ENCODE results near the gene ZBTB7C.

DNA sequence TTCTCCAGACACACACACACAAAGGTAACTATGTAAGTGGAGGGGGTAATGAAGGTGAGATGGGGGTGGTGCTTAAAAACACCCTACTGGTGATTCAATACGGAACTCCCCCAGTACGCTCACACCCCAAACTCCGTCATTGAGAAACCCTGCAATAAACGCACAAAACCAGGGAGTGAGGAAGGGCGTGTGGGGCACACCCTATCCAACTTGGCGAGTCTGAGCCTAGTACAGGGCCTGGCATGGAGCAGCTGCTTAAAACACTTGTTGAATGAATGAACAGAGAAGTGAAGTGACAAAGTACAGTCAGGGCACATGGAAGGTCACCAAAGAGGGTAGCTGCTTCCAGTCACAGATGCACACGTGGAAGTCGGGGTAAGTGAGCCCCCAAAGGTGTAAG lies 331.9 kb downstream of the ZBTB7C start:
- TF ChIP-seq ETV6 (IDR thresholded peaks at IDR 0.05; ENCODE audit: borderline replicate concordance in 1 of 2, low read depth in 2 of 2, low read length in 1 of 2) (no peak), ETV6 (CRISPR knock-in tag; IDR thresholded peaks at IDR 0.05; ENCODE audit: borderline replicate concordance) (no peak), RNF2 (IDR thresholded peaks at IDR 0.05) (no peak), POLR2AphosphoS2 (IDR thresholded peaks at IDR 0.05; ENCODE audit: low read length) (no peak), ZNF354B (CRISPR knock-in tag; IDR thresholded peaks at IDR 0.05) (no peak), SP2 (IDR thresholded peaks at IDR 0.05; ENCODE audit: extremely low read depth, low read depth, low read length, poor library complexity, severe bottlenecking) (no peak), MTF1 (CRISPR knock-in tag; IDR thresholded peaks at IDR 0.05; ENCODE audit: borderline replicate concordance) (no peak), GABPA (tag; conservative IDR thresholded peaks at IDR 0.05; ENCODE audit: low read depth) (no peak), ZFX (CRISPR knock-in tag; IDR thresholded peaks at IDR 0.05) (no peak), SETDB1 (IDR thresholded peaks at IDR 0.05; ENCODE audit: low read length) (no peak), MAFK (IDR thresholded peaks at IDR 0.05; ENCODE audit: low read length) (no peak)
- TF ChIP-seq, protein P1, sequence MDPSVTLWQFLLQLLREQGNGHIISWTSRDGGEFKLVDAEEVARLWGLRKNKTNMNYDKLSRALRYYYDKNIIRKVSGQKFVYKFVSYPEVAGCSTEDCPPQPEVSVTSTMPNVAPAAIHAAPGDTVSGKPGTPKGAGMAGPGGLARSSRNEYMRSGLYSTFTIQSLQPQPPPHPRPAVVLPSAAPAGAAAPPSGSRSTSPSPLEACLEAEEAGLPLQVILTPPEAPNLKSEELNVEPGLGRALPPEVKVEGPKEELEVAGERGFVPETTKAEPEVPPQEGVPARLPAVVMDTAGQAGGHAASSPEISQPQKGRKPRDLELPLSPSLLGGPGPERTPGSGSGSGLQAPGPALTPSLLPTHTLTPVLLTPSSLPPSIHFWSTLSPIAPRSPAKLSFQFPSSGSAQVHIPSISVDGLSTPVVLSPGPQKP (CRISPR knock-in tag; IDR thresholded peaks at IDR 0.05): no peak
- TF ChIP-seq, protein P2, sequence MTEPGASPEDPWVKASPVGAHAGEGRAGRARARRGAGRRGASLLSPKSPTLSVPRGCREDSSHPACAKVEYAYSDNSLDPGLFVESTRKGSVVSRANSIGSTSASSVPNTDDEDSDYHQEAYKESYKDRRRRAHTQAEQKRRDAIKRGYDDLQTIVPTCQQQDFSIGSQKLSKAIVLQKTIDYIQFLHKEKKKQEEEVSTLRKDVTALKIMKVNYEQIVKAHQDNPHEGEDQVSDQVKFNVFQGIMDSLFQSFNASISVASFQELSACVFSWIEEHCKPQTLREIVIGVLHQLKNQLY (CRISPR knock-in tag; conservative IDR thresholded peaks at IDR 0.05): no peak
- TF ChIP-seq, protein P3, sequence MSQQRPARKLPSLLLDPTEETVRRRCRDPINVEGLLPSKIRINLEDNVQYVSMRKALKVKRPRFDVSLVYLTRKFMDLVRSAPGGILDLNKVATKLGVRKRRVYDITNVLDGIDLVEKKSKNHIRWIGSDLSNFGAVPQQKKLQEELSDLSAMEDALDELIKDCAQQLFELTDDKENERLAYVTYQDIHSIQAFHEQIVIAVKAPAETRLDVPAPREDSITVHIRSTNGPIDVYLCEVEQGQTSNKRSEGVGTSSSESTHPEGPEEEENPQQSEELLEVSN (IDR thresholded peaks at IDR 0.05; ENCODE audit: borderline replicate concordance in 1 of 2, extremely low read depth in 1 of 2, insufficient read depth in 1 of 2, insufficient read length in 1 of 2, low read depth in 1 of 2, low read length in 1 of 2, poor library complexity in 1 of 2, severe bottlenecking in 1 of 2): no peak
- TF ChIP-seq, protein P4, sequence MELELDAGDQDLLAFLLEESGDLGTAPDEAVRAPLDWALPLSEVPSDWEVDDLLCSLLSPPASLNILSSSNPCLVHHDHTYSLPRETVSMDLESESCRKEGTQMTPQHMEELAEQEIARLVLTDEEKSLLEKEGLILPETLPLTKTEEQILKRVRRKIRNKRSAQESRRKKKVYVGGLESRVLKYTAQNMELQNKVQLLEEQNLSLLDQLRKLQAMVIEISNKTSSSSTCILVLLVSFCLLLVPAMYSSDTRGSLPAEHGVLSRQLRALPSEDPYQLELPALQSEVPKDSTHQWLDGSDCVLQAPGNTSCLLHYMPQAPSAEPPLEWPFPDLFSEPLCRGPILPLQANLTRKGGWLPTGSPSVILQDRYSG (tag; conservative IDR thresholded peaks at IDR 0.05; ENCODE audit: low read depth): no peak

Measured in K562 (cell line).